HCT116 (cell line): ENCODE results near the gene CCDC198. TPM values are rescaled to one million over a fixed set of nuclear protein-coding genes. Genes with fewer than 3 reads are reported as not detected.

Source experiments
- ATAC-seq: fragments of 200-7000 bp; cut with Tn5 transposase; 2 replicates; pipeline ENCODE4 v1.9.1; 2020; ENCODE audit warnings: mild to moderate bottlenecking, moderate library complexity
- BruUV-seq: library from RNA; stranded (reverse); fragments of 400-500 nt; replicated peaks from 2 replicates; lab custom pipeline; 2021; lab: Mats Ljungman, UMichigan
- CTCF ChIA-PET: fragments of 300-600 bp; sonication (Branson Sonifier 250); formaldehyde crosslinking; loops from one replicate; lab custom pipeline; 2021; ENCODE audit warnings: antibody characterized with exemption; lab: Charles Lee
- POLR2A ChIA-PET: fragments of 300-600, 350-600 bp; sonication (Branson Sonifier 250); formaldehyde crosslinking; loops from one replicate; lab custom pipeline; 2021; ENCODE audit warnings: antibody characterized with exemption; lab: Charles Lee
- RAD21 ChIA-PET, 2 experiments: fragments of 300-600 bp; sonication (Branson Sonifier 250); formaldehyde crosslinking; loops; one replicate each; lab custom pipeline; 2023; ENCODE audit warnings: low total read pairs in 2 of 2; ENCODE audit not compliant: uncharacterized antibody in 2 of 2, unreplicated experiment in 2 of 2, low non-redundant PET in 1 of 2; lab: Charles Lee
- DNase-seq: peaks from one replicate; pipeline ENCODE4 v3.0.0-alpha.2; 2010; ENCODE audit warnings: low read depth, low spot score
- H2AFZ ChIP-seq: fragments of 200-600 bp; shearing (Covaris generic), sonication (generic); 2 replicates; pipeline ENCODE4 v1.6.1; 2017; ENCODE audit warnings: low read depth, mixed run types, mixed read lengths, antibody characterized with exemption, low read length; ENCODE audit not compliant: poor library complexity, severe bottlenecking
- H3K27ac ChIP-seq: 2 replicates; pipeline ENCODE4 v1.5.1; 2012; ENCODE audit warnings: low read depth, low read length
- H3K27me3 ChIP-seq: fragments of 200-600 bp; sonication (generic); 2 replicates; pipeline ENCODE4 v1.6.1; 2016; ENCODE audit warnings: mixed run types, low read length, mixed read lengths; ENCODE audit not compliant: insufficient read depth
- H3K36me3 ChIP-seq, 2 experiments: fragments of 200-500 bp in 1 of 2; fragments of 200-600 bp in 1 of 2; sonication (Bioruptor generic) in 1 of 2; sonication (generic) in 1 of 2; 2 replicates each; pipeline versions ENCODE4 v1.5.1 to v1.6.1; 2014 to 2016; ENCODE audit warnings: low read length in 2 of 2, inconsistent platforms in 1 of 2, mixed read lengths in 1 of 2, mixed run types in 1 of 2; ENCODE audit not compliant: insufficient read depth in 2 of 2, control insufficient read depth in 1 of 2
- H3K4me1 ChIP-seq, 2 experiments: fragments of 200-600 bp in 1 of 2; sonication (generic) in 1 of 2; 2 replicates each; pipeline versions ENCODE4 v1.5.1 to v1.6.1; 2012 to 2017; ENCODE audit warnings: low read length in 2 of 2, inconsistent platforms in 1 of 2, mild to moderate bottlenecking in 1 of 2, mixed read lengths in 1 of 2, mixed run types in 1 of 2, moderate library complexity in 1 of 2; ENCODE audit not compliant: insufficient read depth in 2 of 2, control insufficient read depth in 1 of 2
- H3K4me2 ChIP-seq: fragments of 200-600 bp; sonication (generic); 2 replicates; pipeline ENCODE4 v1.6.1; 2017; ENCODE audit warnings: mixed run types, low read length, mixed read lengths
- H3K4me3 ChIP-seq, 2 experiments: fragments of 200-600 bp in 1 of 2; sonication (generic) in 1 of 2; replicated peaks in 1 of 2; 2 replicates each; pipeline ENCODE4 v1.5.1; 2011 to 2016; ENCODE audit warnings: low read length in 2 of 2, control low read depth in 1 of 2, low read depth in 1 of 2, mild to moderate bottlenecking in 1 of 2, mixed read lengths in 1 of 2, mixed run types in 1 of 2
- H3K79me2 ChIP-seq: fragments of 200-600 bp; sonication (generic); 2 replicates; pipeline ENCODE4 v1.6.1; 2017; ENCODE audit warnings: mild to moderate bottlenecking, mixed run types, low read length, moderate library complexity, mixed read lengths; ENCODE audit not compliant: insufficient read depth
- H3K9ac ChIP-seq: fragments of 200-600 bp; sonication (generic); 2 replicates; pipeline ENCODE4 v1.6.1; 2016; ENCODE audit warnings: low read length, mixed read lengths
- H3K9me2 ChIP-seq: fragments of 200-600 bp; sonication (generic), shearing (Covaris generic); 2 replicates; pipeline ENCODE4 v1.6.1; 2017; ENCODE audit warnings: mixed run types, mild to moderate bottlenecking, moderate library complexity; ENCODE audit not compliant: insufficient read depth
- H3K9me3 ChIP-seq, 2 experiments: fragments of 200-500 bp in 1 of 2; fragments of 200-600 bp in 1 of 2; sonication (Bioruptor generic) in 1 of 2; sonication (generic) in 1 of 2; 2 replicates each; pipeline ENCODE4 v1.6.1; 2014 to 2017; ENCODE audit warnings: low read length in 2 of 2, mixed read lengths in 2 of 2, inconsistent platforms in 1 of 2, low read depth in 1 of 2, mild to moderate bottlenecking in 1 of 2, mixed run types in 1 of 2, moderate library complexity in 1 of 2; ENCODE audit not compliant: control insufficient read depth in 1 of 2, insufficient read depth in 1 of 2
- H4K20me1 ChIP-seq: fragments of 200-600 bp; sonication (generic), shearing (Covaris generic); 2 replicates; pipeline ENCODE4 v1.6.1; 2017; ENCODE audit warnings: mixed run types, mild to moderate bottlenecking, moderate library complexity; ENCODE audit not compliant: insufficient read depth
- CBX3 ChIP-seq: IDR thresholded peaks from 2 replicates; pipeline ENCODE4 v1.6.1; 2012; ENCODE audit warnings: low read depth
- CEBPB ChIP-seq: IDR thresholded peaks from 2 replicates; pipeline ENCODE4 v1.6.1; 2012; ENCODE audit warnings: low read depth
- CTCF ChIP-seq, 3 experiments: fragments of 200-600 bp in 1 of 3; sonication (generic) in 1 of 3; IDR thresholded peaks in 2 of 3; conservative IDR thresholded peaks in 1 of 3; 2 replicates each; pipeline ENCODE4 v1.5.1; 2012 to 2017; ENCODE audit warnings: low read depth in 2 of 3, low read length in 2 of 3, antibody characterized with exemption in 1 of 3, borderline replicate concordance in 1 of 3, control low read depth in 1 of 3, mild to moderate bottlenecking in 1 of 3, mixed read lengths in 1 of 3, mixed run types in 1 of 3, moderate library complexity in 1 of 3; ENCODE audit not compliant: insufficient read depth in 1 of 3
- EZH2 ChIP-seq: fragments of 200-600 bp; sonication (generic); IDR thresholded peaks from 2 replicates; pipeline ENCODE4 v1.6.1; 2017; ENCODE audit warnings: antibody characterized with exemption, mixed run types
- FOSL1 ChIP-seq: IDR thresholded peaks from 2 replicates; pipeline ENCODE4 v1.6.1; 2012; ENCODE audit warnings: low read depth
- JUND ChIP-seq: IDR thresholded peaks from 2 replicates; pipeline ENCODE4 v1.6.1; 2012
- POLR2A ChIP-seq: IDR thresholded peaks from 2 replicates; pipeline ENCODE4 v1.7.0; 2011; ENCODE audit warnings: borderline replicate concordance; ENCODE audit not compliant: insufficient read depth, insufficient read length; ENCODE audit errors: extremely low read depth
- POLR2AphosphoS5 ChIP-seq: IDR thresholded peaks from 2 replicates; pipeline ENCODE4 v1.6.1; 2011; ENCODE audit warnings: mild to moderate bottlenecking, low read depth, low read length, moderate library complexity
- SIN3A ChIP-seq: IDR thresholded peaks from 2 replicates; pipeline ENCODE4 v1.6.1; 2012; ENCODE audit warnings: low read depth
- SP1 ChIP-seq: IDR thresholded peaks from 2 replicates; pipeline ENCODE4 v1.6.1; 2012; ENCODE audit warnings: low read depth
- SRF ChIP-seq: IDR thresholded peaks from 2 replicates; pipeline ENCODE4 v1.6.1; 2012; ENCODE audit warnings: low read depth
- YY1 ChIP-seq: IDR thresholded peaks from 2 replicates; pipeline ENCODE4 v1.6.1; 2011; ENCODE audit warnings: low read length, low read depth, moderate library complexity, mild to moderate bottlenecking; ENCODE audit not compliant: insufficient replicate concordance; ENCODE audit errors: extremely low read depth
- intact Hi-C: fragments of 100-400 bp; cut with micrococcal nuclease; formaldehyde crosslinking; loops from 2 replicates; pipeline ENCODE4 v1.10.0; 2022
- total RNA-seq: library from RNA; stranded (reverse); gene quantifications from one replicate; pipeline ENCODE4 v1.2.1, GENCODE V29; 2021; ENCODE audit not compliant: unreplicated experiment
- TF ChIP-seq, protein P1 (sequence below): IDR thresholded peaks from 2 replicates; pipeline ENCODE4 v1.6.1; 2012

Gene CCDC198
- total RNA-seq, 1 experiment from 2014 or later: not detected

DNA sequence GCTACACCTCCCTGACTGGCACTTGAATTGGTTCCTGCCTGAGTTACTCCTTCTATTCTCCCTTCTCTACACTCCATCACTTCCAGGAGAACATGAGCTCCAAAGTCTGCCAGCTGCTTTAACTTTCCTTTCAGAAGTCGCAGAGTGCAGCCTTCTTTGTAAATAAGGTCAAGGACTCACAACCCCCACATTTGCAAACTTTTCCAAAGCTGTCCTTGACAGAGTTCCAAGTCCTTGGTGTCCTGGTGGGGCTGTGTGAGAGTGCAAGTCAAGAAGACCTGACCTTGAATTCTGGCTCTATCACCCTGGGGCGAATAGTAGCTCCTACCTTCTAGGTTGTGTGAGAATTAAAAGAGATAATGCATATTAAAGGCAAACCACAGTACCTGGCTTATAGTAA lies 15.6 kb downstream of the CCDC198 start:
- H4K20me1 ChIP-seq: no peaks in the 10 kb centered on the region
- H3K4me3 ChIP-seq: no peak overlapping the region
- no peak overlapping the region for H2AFZ ChIP-seq
- H3K36me3 ChIP-seq: no peaks in the 10 kb centered on the region
- peaks cover 59% of the 10 kb centered on the region for H3K27me3 ChIP-seq
- H3K4me2 ChIP-seq: no peak overlapping the region
- ATAC-seq: no peak
- H3K9ac ChIP-seq: no peak overlapping the region
- RAD21 ChIA-PET: no interaction called here
- CTCF ChIA-PET: no interaction called here
- no peak for DNase-seq
- no peaks in the 10 kb centered on the region for H3K4me1 ChIP-seq
- POLR2A ChIA-PET: no interaction called here
- H3K9me3 ChIP-seq: no peaks in the 10 kb centered on the region
- no peaks in the 10 kb centered on the region for H3K79me2 ChIP-seq
- H3K9me2 ChIP-seq: no peaks in the 10 kb centered on the region
- H3K27ac ChIP-seq: no peak overlapping the region
- TF ChIP-seq YY1: no peak
- TF ChIP-seq POLR2A: no peak
- no peak for TF ChIP-seq EZH2
- no peak for TF ChIP-seq POLR2AphosphoS5
- no peak for TF ChIP-seq CEBPB
- no peak for TF ChIP-seq JUND
- TF ChIP-seq SIN3A: no peak
- TF ChIP-seq FOSL1: no peak
- intact Hi-C loops: no loop called here
- BruUV-seq: no TSS peak

- ChIA-PET CTCF (no interaction called here), POLR2A (no interaction called here), RAD21 (no interaction called here)
- intact Hi-C loops: no loop called here
- H3K4me1 ChIP-seq: no peaks in the 10 kb centered on the region
- TF ChIP-seq SIN3A (no peak), POLR2AphosphoS5 (no peak), CEBPB (no peak), SRF (no peak), CTCF (IDR thresholded peaks at IDR 0.05 in 2 of 3, conservative IDR thresholded peaks at IDR 0.05 in 1 of 3; ENCODE audit: borderline replicate concordance in 1 of 3, insufficient read depth in 1 of 3, low read depth in 2 of 3, low read length in 2 of 3) (no peak), JUND (no peak), CBX3 (no peak), POLR2A (no peak), SP1 (no peak)
- TF ChIP-seq, protein P1, sequence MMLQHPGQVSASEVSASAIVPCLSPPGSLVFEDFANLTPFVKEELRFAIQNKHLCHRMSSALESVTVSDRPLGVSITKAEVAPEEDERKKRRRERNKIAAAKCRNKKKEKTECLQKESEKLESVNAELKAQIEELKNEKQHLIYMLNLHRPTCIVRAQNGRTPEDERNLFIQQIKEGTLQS: no peak
- no peak overlapping the region for H3K27ac ChIP-seq
- DNase-seq: no peak
- H3K9me3 ChIP-seq: no peaks in the 10 kb centered on the region
- H2AFZ ChIP-seq: no peak overlapping the region
- peaks cover 13% of the 10 kb centered on the region for H3K27me3 ChIP-seq
- no TSS peak for BruUV-seq
- H3K9me2 ChIP-seq: no peaks in the 10 kb centered on the region
- no peak overlapping the region for H3K4me2 ChIP-seq
- H3K79me2 ChIP-seq: no peaks in the 10 kb centered on the region
- no peak overlapping the region for H3K4me3 ChIP-seq
- no peak for ATAC-seq
- no peaks in the 10 kb centered on the region for H4K20me1 ChIP-seq
- no peak overlapping the region for H3K9ac ChIP-seq
- H3K36me3 ChIP-seq: no peaks in the 10 kb centered on the region
Observed at GRCh38 chr14:57470909-57471308, 22.7 kb downstream of the CCDC198 start.
